ENCODE results near the gene DPP10.

- no peak for TF ChIP-seq EZH2phosphoT487 (IDR thresholded peaks at IDR 0.05; ENCODE audit: borderline replicate concordance)
- TF ChIP-seq, protein P1, sequence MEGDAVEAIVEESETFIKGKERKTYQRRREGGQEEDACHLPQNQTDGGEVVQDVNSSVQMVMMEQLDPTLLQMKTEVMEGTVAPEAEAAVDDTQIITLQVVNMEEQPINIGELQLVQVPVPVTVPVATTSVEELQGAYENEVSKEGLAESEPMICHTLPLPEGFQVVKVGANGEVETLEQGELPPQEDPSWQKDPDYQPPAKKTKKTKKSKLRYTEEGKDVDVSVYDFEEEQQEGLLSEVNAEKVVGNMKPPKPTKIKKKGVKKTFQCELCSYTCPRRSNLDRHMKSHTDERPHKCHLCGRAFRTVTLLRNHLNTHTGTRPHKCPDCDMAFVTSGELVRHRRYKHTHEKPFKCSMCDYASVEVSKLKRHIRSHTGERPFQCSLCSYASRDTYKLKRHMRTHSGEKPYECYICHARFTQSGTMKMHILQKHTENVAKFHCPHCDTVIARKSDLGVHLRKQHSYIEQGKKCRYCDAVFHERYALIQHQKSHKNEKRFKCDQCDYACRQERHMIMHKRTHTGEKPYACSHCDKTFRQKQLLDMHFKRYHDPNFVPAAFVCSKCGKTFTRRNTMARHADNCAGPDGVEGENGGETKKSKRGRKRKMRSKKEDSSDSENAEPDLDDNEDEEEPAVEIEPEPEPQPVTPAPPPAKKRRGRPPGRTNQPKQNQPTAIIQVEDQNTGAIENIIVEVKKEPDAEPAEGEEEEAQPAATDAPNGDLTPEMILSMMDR (conservative IDR thresholded peaks at IDR 0.05; ENCODE audit: low read length): no peak
Measured at GRCh38 chr2:114628481-114628880, 186.0 kb downstream of the DPP10 start.
